Measurements from ENCODE around the gene CDC42. TPM values are rescaled to one million over a fixed set of nuclear protein-coding genes. Genes with fewer than 3 reads are reported as not detected.

The CDC42 gene
- total and polyA plus RNA-seq, 7 donors, result 173 to 375 (median 246) TPM

GRCh38 chr1:22129501-22130117 is 77.1 kb downstream of the CDC42 start:
- no peak for DNase-seq
- no peak for TF ChIP-seq POLR2AphosphoS5 (IDR thresholded peaks at IDR 0.05)
- TF ChIP-seq EP300 (IDR thresholded peaks at IDR 0.05), result no peak
- no peak for TF ChIP-seq POLR2A (IDR thresholded peaks at IDR 0.05)
- no peak for TF ChIP-seq CTCF (IDR thresholded peaks at IDR 0.05)
- Histone ChIP-seq H3K36me3 (no peaks in the 10 kb centered on the region), H3K27me3 (no peaks in the 10 kb centered on the region), H3K9me3 (no peaks in the 10 kb centered on the region), H3K27ac (no peak overlapping the region), H3K4me1 (peaks cover 0 to 11% (median 10%) of the 10 kb centered on the region in 4 donors), H3K4me3 (no peak overlapping the region)
- 90 to 94% methylated on average over 29 of the region's 29 CpGs for WGBS, 2 donors
- intact Hi-C loops (cut with DNase I), result no loop called here

GRCh38 chr1:22131062-22131461 is 78.6 kb downstream of the CDC42 start:
- TF ChIP-seq POLR2AphosphoS5 (IDR thresholded peaks at IDR 0.05) (no peak), POLR2A (IDR thresholded peaks at IDR 0.05) (no peak), CTCF (IDR thresholded peaks at IDR 0.05) (no peak), EP300 (IDR thresholded peaks at IDR 0.05) (no peak)
- no peaks in the 10 kb centered on the region for H3K9me3 ChIP-seq
- WGBS, 2 donors, result 88 to 91% methylated on average over 4 of the region's 4 CpGs
- DNase-seq, result no peak
- intact Hi-C loops (cut with DNase I), result no loop called here
- no peak overlapping the region for H3K4me3 ChIP-seq
- H3K27ac ChIP-seq, result no peak overlapping the region
- no peaks in the 10 kb centered on the region for H3K36me3 ChIP-seq
- no peaks in the 10 kb centered on the region for H3K27me3 ChIP-seq
- H3K4me1 ChIP-seq, result peaks cover 0 to 11% (median 10%) of the 10 kb centered on the region in 4 donors

- intact Hi-C loops (cut with DNase I), result no loop called here
These were observed 79.5 kb downstream of the CDC42 start for GRCh38 chr1:22131875-22132486.

GRCh38 chr1:22132517-22133235 is 80.2 kb downstream of the CDC42 start:
- TF ChIP-seq POLR2AphosphoS5 (IDR thresholded peaks at IDR 0.05) (no peak), EP300 (IDR thresholded peaks at IDR 0.05) (no peak), POLR2A (IDR thresholded peaks at IDR 0.05) (no peak), CTCF (IDR thresholded peaks at IDR 0.05) (no peak)
- Histone ChIP-seq H3K9me3 (no peaks in the 10 kb centered on the region), H3K4me1 (peaks cover 0 to 16% (median 10%) of the 10 kb centered on the region in 4 donors), H3K27me3 (no peaks in the 10 kb centered on the region), H3K36me3 (no peaks in the 10 kb centered on the region), H3K4me3 (no peak overlapping the region), H3K27ac (no peak overlapping the region)
- no peak for DNase-seq
- intact Hi-C loops (cut with DNase I), result no loop called here
- 67 to 71% methylated on average over 15 of the region's 15 CpGs for WGBS, 2 donors

More at GRCh38 chr1:22131875-22132486, 79.5 kb downstream of the CDC42 start:
- H3K27me3 ChIP-seq, result no peaks in the 10 kb centered on the region
- 17 to 22% methylated on average over 10 of the region's 10 CpGs for WGBS, 2 donors
- TF ChIP-seq CTCF (IDR thresholded peaks at IDR 0.05) (peak in 3 of 4 experiments; percentile 26 to 53 (median 46)), POLR2A (IDR thresholded peaks at IDR 0.05) (no peak)
- no peak overlapping the region for H3K4me3 ChIP-seq
- no peak for DNase-seq
- H3K4me1 ChIP-seq, result peaks cover 0 to 14% (median 10%) of the 10 kb centered on the region in 4 donors
- no peaks in the 10 kb centered on the region for H3K9me3 ChIP-seq
- H3K36me3 ChIP-seq, result no peaks in the 10 kb centered on the region
- H3K27ac ChIP-seq, result no peak overlapping the region
